Trophoblast cell (in vitro differentiated cells and primary cell): ENCODE data around the gene RAB39A. TPM values are rescaled to one million over a fixed set of nuclear protein-coding genes. Genes with fewer than 3 reads are reported as not detected.
A peak's percentile ranks its signal among the peaks of the same experiment; 100 is the strongest.
"Not testable (repeated sequence)": the region's sequence is repeated elsewhere in the genome, so short reads cannot be mapped to it uniquely, and the experiment has no call there.

ENCODE experiments used
- DNase-seq, 2 donors: peaks; one replicate each; pipeline ENCODE4 v3.0.0-alpha.2; 2016
- H2AFZ ChIP-seq: 2 replicates; pipeline ENCODE4 v1.6.1; 2013; ENCODE audit warnings: low read length, moderate library complexity, mild to moderate bottlenecking; ENCODE audit not compliant: insufficient read depth, poor library complexity
- H2AK5ac ChIP-seq: 2 replicates; pipeline ENCODE4 v1.6.1; 2013; ENCODE audit warnings: mild to moderate bottlenecking, low read length
- H2BK120ac ChIP-seq: 2 replicates; pipeline ENCODE4 v1.6.1; 2013; ENCODE audit warnings: low read length, mild to moderate bottlenecking, moderate library complexity; ENCODE audit not compliant: insufficient read depth, poor library complexity
- H2BK12ac ChIP-seq: 2 replicates; pipeline ENCODE4 v1.6.1; 2013; ENCODE audit warnings: mild to moderate bottlenecking, low read length, moderate library complexity
- H2BK5ac ChIP-seq: 2 replicates; pipeline ENCODE4 v1.6.1; 2013; ENCODE audit warnings: low read length, low read depth, moderate library complexity, mild to moderate bottlenecking; ENCODE audit not compliant: poor library complexity
- H3K14ac ChIP-seq: 2 replicates; pipeline ENCODE4 v1.6.1; 2013; ENCODE audit warnings: mild to moderate bottlenecking, low read length
- H3K18ac ChIP-seq: 2 replicates; pipeline ENCODE4 v1.6.1; 2013; ENCODE audit warnings: mild to moderate bottlenecking, low read length
- H3K23ac ChIP-seq: 2 replicates; pipeline ENCODE4 v1.6.1; 2013; ENCODE audit warnings: low read length
- H3K27ac ChIP-seq: 2 replicates; pipeline ENCODE4 v1.5.1; 2013; ENCODE audit warnings: low read depth, mild to moderate bottlenecking, inconsistent platforms, low read length, moderate library complexity
- H3K27me3 ChIP-seq: 2 replicates; pipeline ENCODE4 v1.6.1; 2013; ENCODE audit warnings: inconsistent platforms, mild to moderate bottlenecking, low read length, moderate library complexity; ENCODE audit not compliant: insufficient read depth
- H3K36me3 ChIP-seq, 2 experiments: 1 replicate in 1 of 2; 2 replicates in 1 of 2; pipeline ENCODE4 v1.6.1; 2013; ENCODE audit warnings: low read length in 2 of 2, mild to moderate bottlenecking in 2 of 2, moderate library complexity in 1 of 2; ENCODE audit not compliant: insufficient read depth in 2 of 2, control insufficient read depth in 1 of 2
- H3K4ac ChIP-seq: 2 replicates; pipeline ENCODE4 v1.6.1; 2013; ENCODE audit warnings: low read depth, mild to moderate bottlenecking, low read length, moderate library complexity
- H3K4me1 ChIP-seq, 2 experiments: 1 replicate in 1 of 2; 2 replicates in 1 of 2; pipeline ENCODE4 v1.6.1; 2013; ENCODE audit warnings: low read length in 2 of 2, mild to moderate bottlenecking in 2 of 2, moderate library complexity in 1 of 2; ENCODE audit not compliant: insufficient read depth in 2 of 2, control insufficient read depth in 1 of 2
- H3K4me2 ChIP-seq: 2 replicates; pipeline ENCODE4 v1.6.1; 2013; ENCODE audit warnings: inconsistent platforms, mild to moderate bottlenecking, low read length, moderate library complexity
- H3K4me3 ChIP-seq: 2 replicates; pipeline ENCODE4 v1.5.1; 2013; ENCODE audit warnings: mild to moderate bottlenecking, low read depth, low read length, inconsistent platforms
- H3K79me1 ChIP-seq: one replicate; pipeline ENCODE4 v1.6.1; 2013; ENCODE audit warnings: low read length
- H3K79me2 ChIP-seq: 2 replicates; pipeline ENCODE4 v1.6.1; 2013; ENCODE audit warnings: low read length, mild to moderate bottlenecking; ENCODE audit not compliant: control insufficient read depth, insufficient read depth, poor library complexity
- H3K9ac ChIP-seq: 2 replicates; pipeline ENCODE4 v1.6.1; 2013; ENCODE audit warnings: mild to moderate bottlenecking, low read length
- H3K9me3 ChIP-seq: 2 replicates; pipeline ENCODE4 v1.6.1; 2013; ENCODE audit warnings: low read depth, mild to moderate bottlenecking, control low read depth, inconsistent platforms, low read length; ENCODE audit not compliant: insufficient read depth
- H4K12ac ChIP-seq: 2 replicates; pipeline ENCODE4 v1.6.1; 2013; ENCODE audit warnings: low read depth, mild to moderate bottlenecking, low read length, moderate library complexity
- H4K8ac ChIP-seq: 2 replicates; pipeline ENCODE4 v1.6.1; 2013; ENCODE audit warnings: low read depth, mild to moderate bottlenecking, low read length, moderate library complexity
- H4K91ac ChIP-seq: one replicate; pipeline ENCODE4 v1.6.1; 2013; ENCODE audit warnings: low read depth, mild to moderate bottlenecking, low read length, moderate library complexity
- WGBS: extraction: QIAGEN DNeasy Blood & Tissue Kit; methylation state at CpG from one replicate; pipeline ENCODE4 v1.1.7; 2013; ENCODE audit warnings: missing lambda C conversion rate; ENCODE audit not compliant: insufficient read length, insufficient coverage; ENCODE audit errors: extremely low coverage; 5-methylcytosine and 5-hydroxymethylcytosine counted together
- polyA plus RNA-seq: library from polyadenylated mRNA; stranded (reverse); fragments of 200-250 nt; gene quantifications from 2 replicates; pipeline ENCODE4 v1.2.3, GENCODE V29; 2013

Gene RAB39A
- polyA plus RNA-seq, result 0.70 and 0.79 TPM in 2 replicates

GRCh38 chr11:107928046-107928766 lies at the start of gene RAB39A:
Gene RAB39A (plus strand): TSS chr11:107928448. CDS start chr11:107928569, 121 bp downstream.
- H4K12ac ChIP-seq, result peak within 1 kb of the TSS; percentile 81
- DNase-seq, result peak; percentile 96 to 99
- H2BK12ac ChIP-seq, result no peak within 1 kb of the TSS
- peak within 1 kb of the TSS; percentile 99 for H3K4me2 ChIP-seq
- peak within 1 kb of the TSS; percentile 87 for H3K4me3 ChIP-seq
- no peak within 1 kb of the TSS for H3K27ac ChIP-seq
- no peak within 1 kb of the TSS for H3K4ac ChIP-seq
- H2AFZ ChIP-seq, result peak within 1 kb of the TSS; percentile 95
- H3K23ac ChIP-seq, result no peak within 1 kb of the TSS
- peak within 1 kb of the TSS; percentile 38 for H4K91ac ChIP-seq
- peak within 1 kb of the TSS; percentile 93 for H4K8ac ChIP-seq
- peaks cover 2% of the 10 kb centered on the region for H3K79me1 ChIP-seq
- H2BK120ac ChIP-seq, result no peak within 1 kb of the TSS
- H3K27me3 ChIP-seq, result no peaks in the 10 kb centered on the region
- no peaks in the 10 kb centered on the region for H3K9me3 ChIP-seq
- no peaks in the 10 kb centered on the region for H3K36me3 ChIP-seq
- no CpG with 5 or more reads among the region's 61 CpGs for WGBS
- H3K4me1 ChIP-seq, result peaks cover 4 to 6% of the 10 kb centered on the region in 2 experiments
- no peak within 1 kb of the TSS for H2BK5ac ChIP-seq
- peaks cover 2% of the 10 kb centered on the region for H3K79me2 ChIP-seq
- no peak within 1 kb of the TSS for H2AK5ac ChIP-seq
- H3K9ac ChIP-seq, result peak within 1 kb of the TSS; percentile 44
- H3K14ac ChIP-seq, result peak within 1 kb of the TSS; percentile 53
- H3K18ac ChIP-seq, result peak within 1 kb of the TSS; percentile 80

GRCh38 chr11:107881471-107881870 lies 46.8 kb upstream of the RAB39A start:
- not testable (repeated sequence) for H3K4me3 ChIP-seq, H3K79me1 ChIP-seq, H3K4me1 ChIP-seq, H3K23ac ChIP-seq, H3K9ac ChIP-seq, H3K4ac ChIP-seq, H3K27me3 ChIP-seq, H3K14ac ChIP-seq, H3K9me3 ChIP-seq, H2AK5ac ChIP-seq, H2AFZ ChIP-seq, H3K18ac ChIP-seq, H3K4me2 ChIP-seq, H4K12ac ChIP-seq, H3K79me2 ChIP-seq, H3K36me3 ChIP-seq, H2BK5ac ChIP-seq, H2BK120ac ChIP-seq
- peak overlapping the region; percentile 37 for H4K91ac ChIP-seq
- peak overlapping the region; percentile 58 for H2BK12ac ChIP-seq
- H3K27ac ChIP-seq, result peak overlapping the region; percentile 55
- peak in 1 of 2 donors; percentile 30 for DNase-seq
- no CpG with 5 or more reads among the region's 9 CpGs for WGBS
- peak overlapping the region; percentile 60 for H4K8ac ChIP-seq

GRCh38 chr11:107882095-107882820 lies 46.0 kb upstream of the RAB39A start:
- no CpG with 5 or more reads among the region's 3 CpGs for WGBS
- peak; percentile 84 to 96 for DNase-seq
- peaks cover 4% of the 10 kb centered on the region for H3K79me1 ChIP-seq
- H3K18ac ChIP-seq, result no peak overlapping the region
- no peak overlapping the region for H3K23ac ChIP-seq
- H3K9ac ChIP-seq, result no peak overlapping the region
- peak overlapping the region; percentile 37 for H3K14ac ChIP-seq
- H3K4me1 ChIP-seq, result peaks cover 4 to 6% of the 10 kb centered on the region in 2 experiments
- H2AK5ac ChIP-seq, result no peak overlapping the region
- peak overlapping the region; percentile 57 for H4K91ac ChIP-seq
- H2BK12ac ChIP-seq, result peak overlapping the region; percentile 18
- no peak overlapping the region for H3K4me2 ChIP-seq
- H3K27ac ChIP-seq, result peak overlapping the region; percentile 55
- H4K8ac ChIP-seq, result no peak overlapping the region
- H3K4me3 ChIP-seq, result no peak overlapping the region
- no peak overlapping the region for H4K12ac ChIP-seq
- no peaks in the 10 kb centered on the region for H3K9me3 ChIP-seq
- H2BK120ac ChIP-seq, result no peak overlapping the region
- H2BK5ac ChIP-seq, result peak overlapping the region; percentile 21
- H3K4ac ChIP-seq, result no peak overlapping the region
- H3K79me2 ChIP-seq, result no peaks in the 10 kb centered on the region
- H3K27me3 ChIP-seq, result no peaks in the 10 kb centered on the region
- no peaks in the 10 kb centered on the region for H3K36me3 ChIP-seq
- H2AFZ ChIP-seq, result no peak overlapping the region

- Histone ChIP-seq H3K4me3 (no peak overlapping the region), H3K9ac (no peak overlapping the region), H3K4ac (no peak overlapping the region), H3K36me3 (no peaks in the 10 kb centered on the region), H3K79me2 (no peaks in the 10 kb centered on the region), H4K8ac (no peak overlapping the region), H2BK5ac (no peak overlapping the region), H3K79me1 (no peaks in the 10 kb centered on the region), H3K4me1 (no peaks in the 10 kb centered on the region), H2AFZ (no peak overlapping the region), H3K14ac (no peak overlapping the region), H3K23ac (no peak overlapping the region), H4K91ac (no peak overlapping the region), H3K27ac (no peak overlapping the region), H2BK12ac (no peak overlapping the region), H3K9me3 (no peaks in the 10 kb centered on the region), H2BK120ac (no peak overlapping the region), H2AK5ac (no peak overlapping the region), H4K12ac (no peak overlapping the region), H3K4me2 (no peak overlapping the region), H3K18ac (no peak overlapping the region), H3K27me3 (no peaks in the 10 kb centered on the region)
- peak in 1 of 2 donors; percentile 66 for DNase-seq
- no CpG with 5 or more reads among the region's 1 CpG for WGBS
These were observed 30.0 kb upstream of the RAB39A start for GRCh38 chr11:107898270-107898669.
